ENCODE results near the gene PLS3. TPM values are rescaled to one million over a fixed set of nuclear protein-coding genes. Genes with fewer than 3 reads are reported as not detected.

PLS3 gene
- total and polyA plus RNA-seq, 2 of the 4 experiments (the other 2 are of a cell fraction): 158 to 252 TPM

- intact Hi-C loops (cut with micrococcal nuclease): no loop called here
- H4K5ac ChIP-seq (ENCODE audit: low read depth, low read length): no peak overlapping the region
- no peak overlapping the region for H3K27ac ChIP-seq (ENCODE audit: insufficient read depth, low read length)
- no peak overlapping the region for H4K91ac ChIP-seq (ENCODE audit: insufficient read depth, low read depth, low read length)
- no peak for DNase-seq
- ChIA-PET CTCF (no interaction called here), POLR2A (ENCODE audit: unreplicated experiment) (no interaction called here)
- H4K8ac ChIP-seq (ENCODE audit: low read depth in 2 of 2, low read length in 2 of 2): no peak overlapping the region
- no peak overlapping the region for H2BK120ac ChIP-seq (ENCODE audit: low read depth, low read length)
- TF ChIP-seq BHLHE40 (IDR thresholded peaks at IDR 0.05; ENCODE audit: low read depth, low read length): no peak
- TF ChIP-seq ELK1 (IDR thresholded peaks at IDR 0.05; ENCODE audit: borderline replicate concordance, low read depth, low read length): no peak
- no peak for TF ChIP-seq SMC3 (IDR thresholded peaks at IDR 0.05; ENCODE audit: low read depth, low read length)
- no peak for TF ChIP-seq RAD21 (IDR thresholded peaks at IDR 0.05; ENCODE audit: low read length)
- no peak for TF ChIP-seq POLR2A (IDR thresholded peaks at IDR 0.05; ENCODE audit: low read depth, low read length)
- no peak for TF ChIP-seq CTCF (conservative IDR thresholded peaks at IDR 0.05; ENCODE audit: low read depth, low read length)
- TF ChIP-seq CHD1 (IDR thresholded peaks at IDR 0.05; ENCODE audit: low read depth, low read length): no peak
- no peak for TF ChIP-seq MAZ (IDR thresholded peaks at IDR 0.05; ENCODE audit: borderline replicate concordance, low read depth, low read length)
- no peak for TF ChIP-seq NFE2L2 (IDR thresholded peaks at IDR 0.05; ENCODE audit: low read depth, low read length)
- H3K27me3 ChIP-seq (ENCODE audit: control insufficient read depth, insufficient read depth, low read length): peaks cover 26% of the 10 kb centered on the region
- no peak overlapping the region for H2BK5ac ChIP-seq (ENCODE audit: low read depth, low read length, poor library complexity, severe bottlenecking)
- H3K18ac ChIP-seq (ENCODE audit: low read depth, low read length): no peak overlapping the region
- no peaks in the 10 kb centered on the region for H4K20me1 ChIP-seq (ENCODE audit: insufficient read depth, low read length)
- no peak overlapping the region for H3K56ac ChIP-seq (ENCODE audit: extremely low read depth, insufficient read depth, low read length)
- ATAC-seq (ENCODE audit: low read depth): no peak
- no peak overlapping the region for H3K9ac ChIP-seq (ENCODE audit: low read depth, low read length)
- no peaks in the 10 kb centered on the region for H3K9me1 ChIP-seq (ENCODE audit: insufficient read depth, low read length)
- no peak overlapping the region for H3K4me3 ChIP-seq (ENCODE audit: insufficient read depth, low read depth, low read length)
- H3K36me3 ChIP-seq (ENCODE audit: control insufficient read depth, insufficient read depth, low read length): no peaks in the 10 kb centered on the region
- H2AK5ac ChIP-seq (ENCODE audit: low read depth, low read length): no peak overlapping the region
- H2AFZ ChIP-seq (replicated peaks; ENCODE audit: low read length, poor library complexity): no peak overlapping the region
- dilution Hi-C loops (cut with HindIII; ENCODE audit: low sequenced_read_pairs, unreplicated experiment): no loop called here
- in situ Hi-C loops (cut with MboI; ENCODE audit: low sequenced_read_pairs): no loop called here
- no TSS peak for BruUV-seq (replicated peaks)
- no peak overlapping the region for H2AK9ac ChIP-seq (replicated peaks; ENCODE audit: low read depth, low read length, poor library complexity)
- H3K79me1 ChIP-seq (ENCODE audit: low read depth in 1 of 2, low read length in 2 of 2): no peaks in the 10 kb centered on the region
- H3K4ac ChIP-seq (ENCODE audit: low read depth, low read length): no peak overlapping the region
- H3K23ac ChIP-seq (ENCODE audit: low read depth, low read length): no peak overlapping the region
- no peak overlapping the region for H3K14ac ChIP-seq (replicated peaks; ENCODE audit: low read depth, low read length)
- no peaks in the 10 kb centered on the region for H3K4me1 ChIP-seq (ENCODE audit: control insufficient read depth, insufficient read depth, low read length)
- no peak overlapping the region for H3K4me2 ChIP-seq (ENCODE audit: low read depth, low read length)
- 80% methylated on average over 1 of the region's 2 CpGs; no CpG with 5 or more reads in 1 of the 2 experiments for WGBS, 2 experiments (ENCODE audit: extremely low coverage in 2 of 2, insufficient read length in 1 of 2)
- H2BK15ac ChIP-seq (ENCODE audit: low read depth, low read length): no peak overlapping the region
- no peaks in the 10 kb centered on the region for H3K9me3 ChIP-seq (ENCODE audit: control insufficient read depth, insufficient read depth, low read length)
- no peak overlapping the region for H2BK20ac ChIP-seq (ENCODE audit: low read depth, low read length)
These were observed 136.8 kb downstream of the PLS3 start for GRCh38 chrX:115697806-115698205.

Measured in IMR-90 (cell line).